NT2/D1 (cell line): ENCODE results near the gene CFAP119.

Experiments
- DNase-seq: peaks from one replicate; pipeline ENCODE4 v3.0.0-alpha.2; 2011; ENCODE audit warnings: low read depth, low spot score
- H3K27me3 ChIP-seq: 2 replicates; pipeline ENCODE4 v1.6.0; 2011; ENCODE audit warnings: mild to moderate bottlenecking; ENCODE audit not compliant: insufficient read length, insufficient read depth
- H3K36me3 ChIP-seq: 2 replicates; pipeline ENCODE4 v1.6.1; 2011; ENCODE audit warnings: mild to moderate bottlenecking, low read length, mixed read lengths; ENCODE audit not compliant: insufficient read depth, insufficient read length
- H3K4me1 ChIP-seq: 2 replicates; pipeline ENCODE4 v1.5.1; 2011; ENCODE audit not compliant: insufficient read depth, insufficient read length
- H3K4me3 ChIP-seq: 2 replicates; pipeline ENCODE4 v1.5.1; 2011; ENCODE audit warnings: low read depth; ENCODE audit not compliant: insufficient read length
- H3K9ac ChIP-seq: 2 replicates; pipeline ENCODE4 v1.6.0; 2011; ENCODE audit warnings: low read depth; ENCODE audit not compliant: insufficient read length
- H3K9me3 ChIP-seq: 2 replicates; pipeline ENCODE4 v1.5.1; 2011; ENCODE audit warnings: mild to moderate bottlenecking, low read length; ENCODE audit not compliant: insufficient read depth
- SUZ12 ChIP-seq: IDR thresholded peaks from 2 replicates; pipeline ENCODE4 v1.6.1; 2011; ENCODE audit not compliant: insufficient read length, insufficient read depth; ENCODE audit errors: extremely low read depth
- YY1 ChIP-seq: IDR thresholded peaks from 2 replicates; pipeline ENCODE4 v1.6.1; 2011; ENCODE audit not compliant: insufficient read length, insufficient read depth
- ZNF274 ChIP-seq: IDR thresholded peaks from 2 replicates; pipeline ENCODE4 v1.6.1; 2011; ENCODE audit warnings: mild to moderate bottlenecking, low read depth, low read length

The CFAP119 gene

DNA sequence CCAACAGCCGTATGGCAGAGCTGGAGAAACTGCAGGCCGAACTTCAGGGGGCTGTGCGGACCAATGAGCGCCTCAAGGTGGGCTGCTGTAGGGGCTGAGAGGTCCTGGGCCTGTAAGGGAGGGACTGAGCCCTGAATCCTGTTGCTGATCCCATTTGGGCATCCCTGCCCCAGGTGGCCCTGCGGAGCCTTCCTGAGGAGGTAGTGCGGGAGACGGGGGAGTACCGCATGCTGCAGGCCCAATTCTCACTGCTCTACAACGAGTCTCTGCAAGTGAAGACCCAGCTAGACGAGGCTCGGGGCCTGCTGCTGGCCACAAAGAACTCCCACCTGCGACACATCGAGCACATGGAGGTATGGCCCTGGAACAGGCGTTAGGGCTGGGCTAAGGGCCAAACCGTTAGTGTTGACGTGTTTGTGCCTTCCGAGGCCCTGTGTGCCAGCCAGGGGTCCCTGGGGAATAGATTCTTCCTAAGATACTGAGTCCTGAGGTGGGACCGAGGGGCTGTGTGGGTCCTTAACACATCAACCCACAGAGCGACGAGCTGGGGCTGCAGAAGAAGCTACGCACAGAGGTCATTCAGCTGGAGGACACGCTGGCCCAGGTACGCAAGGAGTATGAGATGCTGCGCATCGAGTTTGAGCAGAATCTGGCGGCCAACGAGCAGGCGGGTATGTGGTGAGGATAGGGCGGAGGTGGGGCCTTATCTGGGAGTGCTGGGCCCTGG is 4.5 kb upstream of the CFAP119 start:
- no peak for TF ChIP-seq SUZ12
- TF ChIP-seq ZNF274 = no peak
- no peak for TF ChIP-seq YY1
- no peaks in the 10 kb centered on the region for H3K9me3 ChIP-seq
- H3K27me3 ChIP-seq = no peaks in the 10 kb centered on the region
- H3K36me3 ChIP-seq = peaks cover 86% of the 10 kb centered on the region
- peaks cover 6% of the 10 kb centered on the region for H3K4me1 ChIP-seq
- no peak for DNase-seq
- no peak overlapping the region for H3K4me3 ChIP-seq
- no peak overlapping the region for H3K9ac ChIP-seq

DNA sequence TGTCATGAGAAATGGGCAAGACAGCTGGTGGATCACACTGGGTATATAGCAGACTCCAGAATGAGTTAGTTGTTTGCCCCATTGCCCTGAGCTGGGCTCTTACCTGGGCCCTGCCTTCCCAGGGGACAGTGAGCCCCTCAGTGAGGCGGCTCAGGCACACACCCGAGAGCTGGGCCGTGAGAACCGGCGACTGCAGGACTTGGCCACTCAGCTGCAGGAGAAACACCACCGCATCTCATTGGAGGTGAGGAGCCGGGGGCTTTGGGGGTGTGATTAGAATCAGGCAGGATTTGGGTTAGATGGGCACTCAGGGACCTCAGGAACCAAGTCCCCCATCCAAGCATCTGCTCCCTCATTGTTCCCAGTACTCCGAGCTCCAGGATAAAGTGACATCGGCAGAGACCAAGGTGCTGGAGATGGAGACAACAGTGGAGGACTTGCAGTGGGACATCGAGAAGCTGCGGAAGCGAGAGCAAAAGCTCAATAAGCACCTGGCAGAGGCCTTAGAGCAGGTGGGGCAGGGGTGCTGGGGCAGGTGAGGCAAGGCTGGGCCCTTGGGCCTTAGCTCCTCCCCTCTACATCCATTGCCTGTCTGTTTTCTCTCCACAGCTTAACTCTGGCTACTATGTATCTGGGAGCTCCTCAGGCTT is 3.1 kb upstream of the CFAP119 start:
- Histone ChIP-seq H3K4me3 (no peak overlapping the region), H3K9me3 (no peaks in the 10 kb centered on the region), H3K9ac (peak overlapping the region; percentile 43), H3K27me3 (no peaks in the 10 kb centered on the region), H3K36me3 (peaks cover 83% of the 10 kb centered on the region), H3K4me1 (peaks cover 10% of the 10 kb centered on the region)
- TF ChIP-seq YY1 (no peak), SUZ12 (no peak), ZNF274 (no peak)
- DNase-seq = no peak

GRCh38 chr16:30764086-30764485 is 2.2 kb upstream of the CFAP119 start:
- TF ChIP-seq SUZ12 = no peak
- TF ChIP-seq YY1 = no peak
- TF ChIP-seq ZNF274 = no peak
- H3K4me1 ChIP-seq = peaks cover 10% of the 10 kb centered on the region
- H3K27me3 ChIP-seq = no peaks in the 10 kb centered on the region
- no peak overlapping the region for H3K9ac ChIP-seq
- H3K36me3 ChIP-seq = peaks cover 83% of the 10 kb centered on the region
- no peaks in the 10 kb centered on the region for H3K9me3 ChIP-seq
- no peak overlapping the region for H3K4me3 ChIP-seq
- no peak for DNase-seq

- Histone ChIP-seq H3K36me3 (peaks cover 79% of the 10 kb centered on the region), H3K9ac (peak overlapping the region; percentile 94)
Observed at GRCh38 chr16:30762991-30763725, 1.3 kb upstream of the CFAP119 start.

GRCh38 chr16:30761427-30761927 is 385 bp downstream of the CFAP119 start:
- Histone ChIP-seq H3K9ac (peak overlapping the region; percentile 92), H3K4me3 (peak overlapping the region; percentile 95), H3K4me1 (peaks cover 10% of the 10 kb centered on the region), H3K36me3 (peaks cover 77% of the 10 kb centered on the region), H3K27me3 (no peaks in the 10 kb centered on the region), H3K9me3 (no peaks in the 10 kb centered on the region)
- no peak for DNase-seq
- no peak for TF ChIP-seq YY1
- TF ChIP-seq ZNF274 = no peak
- TF ChIP-seq SUZ12 = no peak

More at GRCh38 chr16:30762991-30763725, 1.3 kb upstream of the CFAP119 start:
- DNase-seq = no peak
- Histone ChIP-seq H3K4me1 (peaks cover 10% of the 10 kb centered on the region), H3K27me3 (no peaks in the 10 kb centered on the region), H3K9me3 (no peaks in the 10 kb centered on the region), H3K4me3 (peak overlapping the region; percentile 95)
- TF ChIP-seq YY1 (no peak), SUZ12 (no peak), ZNF274 (no peak)

DNA sequence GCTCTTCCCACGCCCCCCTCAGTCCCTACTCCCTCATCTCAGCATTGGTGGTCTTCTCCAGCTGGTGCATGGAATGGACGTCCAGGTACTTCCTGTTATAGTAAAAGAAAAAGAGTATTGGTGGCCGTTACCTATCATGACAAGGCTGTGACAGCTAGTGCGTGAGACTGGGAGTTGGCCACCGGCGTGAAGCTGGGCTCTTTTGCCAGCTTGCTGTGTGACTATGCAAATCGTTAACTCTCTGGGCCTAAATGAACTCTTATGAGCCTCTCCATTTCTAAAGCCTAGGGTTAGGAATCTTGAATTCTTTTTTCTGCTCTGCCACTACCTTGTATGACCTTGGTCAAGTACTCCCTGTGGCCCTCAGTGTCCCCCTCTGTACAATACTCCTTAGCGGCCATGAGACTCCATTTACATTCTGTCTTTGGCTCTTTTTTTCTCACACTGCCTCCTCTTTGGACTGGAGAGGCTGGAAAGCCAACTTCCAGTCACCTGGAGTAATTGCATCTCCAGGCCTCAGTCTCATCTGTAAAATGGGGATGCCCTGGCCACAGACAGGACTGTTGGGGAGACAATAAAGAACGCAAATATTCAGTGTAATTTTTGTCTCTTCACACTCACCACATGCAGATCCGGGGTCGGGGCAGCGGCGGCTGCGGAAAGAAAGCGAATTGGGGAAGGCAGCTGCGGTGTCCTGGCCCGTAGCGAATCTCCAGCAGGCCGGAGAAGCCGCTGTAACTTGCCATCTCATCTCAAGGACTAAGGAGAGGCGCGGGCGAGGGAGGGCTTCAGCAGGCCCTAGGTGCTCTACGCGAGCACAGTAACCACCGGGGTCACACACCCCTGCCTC is 1.1 kb downstream of the CFAP119 start:
- no peak for DNase-seq
- H3K27me3 ChIP-seq = no peaks in the 10 kb centered on the region
- peaks cover 77% of the 10 kb centered on the region for H3K36me3 ChIP-seq
- TF ChIP-seq ZNF274 = no peak
- TF ChIP-seq SUZ12 = no peak
- no peak for TF ChIP-seq YY1
- peak overlapping the region; percentile 92 for H3K9ac ChIP-seq
- no peaks in the 10 kb centered on the region for H3K9me3 ChIP-seq
- peaks cover 10% of the 10 kb centered on the region for H3K4me1 ChIP-seq
- peak overlapping the region; percentile 95 for H3K4me3 ChIP-seq
